Liver (tissue), 3 donors: Measurements from ENCODE around the gene FBXL4.

Source experiments
- ATF3 ChIP-seq: IDR thresholded peaks from 2 replicates; pipeline ENCODE4 v1.6.1; 2016; ENCODE audit warnings: antibody characterized with exemption
- EGR1 ChIP-seq, 2 donors: IDR thresholded peaks; 2 replicates each; pipeline ENCODE4 v1.6.1; 2016 to 2018; ENCODE audit warnings: antibody characterized with exemption in 2 of 2, low read depth in 2 of 2
- FOXA1 ChIP-seq: IDR thresholded peaks from 2 replicates; pipeline ENCODE4 v1.6.1; 2016; ENCODE audit warnings: antibody characterized with exemption
- GABPA ChIP-seq, 2 donors: IDR thresholded peaks in 1 of 2; conservative IDR thresholded peaks in 1 of 2; 2 replicates each; pipeline ENCODE4 v1.6.1; 2016; ENCODE audit warnings: antibody characterized with exemption in 2 of 2, mild to moderate bottlenecking in 1 of 2, moderate library complexity in 1 of 2
- JUND ChIP-seq, 2 donors: IDR thresholded peaks; 2 replicates each; pipeline ENCODE4 v1.6.1; 2016; ENCODE audit warnings: antibody characterized with exemption in 2 of 2
- RAD21 ChIP-seq, 2 donors: IDR thresholded peaks; 2 replicates each; pipeline ENCODE4 v1.6.1; 2016; ENCODE audit warnings: antibody characterized with exemption in 2 of 2, mild to moderate bottlenecking in 2 of 2
- SP1 ChIP-seq: IDR thresholded peaks from 2 replicates; pipeline ENCODE4 v1.6.1; 2018; ENCODE audit warnings: antibody characterized with exemption, mild to moderate bottlenecking
- TAF1 ChIP-seq: conservative IDR thresholded peaks from 2 replicates; pipeline ENCODE4 v1.6.1; 2016; ENCODE audit warnings: antibody characterized with exemption, mild to moderate bottlenecking
- TF ChIP-seq, protein P1 (sequence below): fragments of 150-350 bp; IDR thresholded peaks from 2 replicates; pipeline ENCODE4 v1.5.1; 2017; ENCODE audit warnings: improper control_type of control experiment, low read depth, low read length; ENCODE audit not compliant: missing input control
- donor health status: healthy.
- donor health status: healthy.

DNA sequence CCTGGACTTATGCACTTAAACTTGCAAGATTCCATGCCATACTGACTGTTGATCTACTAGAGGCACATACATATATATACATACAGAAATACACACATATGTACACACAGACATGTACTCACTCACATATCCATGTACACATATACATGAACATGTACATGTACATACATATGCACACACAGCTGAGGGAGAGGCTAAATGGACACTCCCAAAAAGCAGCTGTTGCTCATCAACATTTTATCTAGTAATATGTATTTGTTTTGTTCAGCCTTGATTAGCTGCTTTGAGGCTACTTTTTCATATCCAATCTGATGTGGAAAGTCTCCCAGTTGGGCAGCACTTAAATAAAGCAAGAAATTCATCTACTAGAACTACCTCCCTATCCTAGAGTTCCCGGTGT, 33.7 kb upstream of the FBXL4 start:
- TF ChIP-seq TAF1 (no peak), JUND (IDR thresholded peaks at IDR 0.05) (no peak), FOXA1 (no peak), SP1 (no peak), ATF3 (no peak), GABPA (IDR thresholded peaks at IDR 0.05 in 1 of 2, conservative IDR thresholded peaks at IDR 0.05 in 1 of 2) (no peak), RAD21 (IDR thresholded peaks at IDR 0.05) (no peak), EGR1 (IDR thresholded peaks at IDR 0.05; ENCODE audit: low read depth in 2 of 2) (no peak)
- TF ChIP-seq, protein P1, sequence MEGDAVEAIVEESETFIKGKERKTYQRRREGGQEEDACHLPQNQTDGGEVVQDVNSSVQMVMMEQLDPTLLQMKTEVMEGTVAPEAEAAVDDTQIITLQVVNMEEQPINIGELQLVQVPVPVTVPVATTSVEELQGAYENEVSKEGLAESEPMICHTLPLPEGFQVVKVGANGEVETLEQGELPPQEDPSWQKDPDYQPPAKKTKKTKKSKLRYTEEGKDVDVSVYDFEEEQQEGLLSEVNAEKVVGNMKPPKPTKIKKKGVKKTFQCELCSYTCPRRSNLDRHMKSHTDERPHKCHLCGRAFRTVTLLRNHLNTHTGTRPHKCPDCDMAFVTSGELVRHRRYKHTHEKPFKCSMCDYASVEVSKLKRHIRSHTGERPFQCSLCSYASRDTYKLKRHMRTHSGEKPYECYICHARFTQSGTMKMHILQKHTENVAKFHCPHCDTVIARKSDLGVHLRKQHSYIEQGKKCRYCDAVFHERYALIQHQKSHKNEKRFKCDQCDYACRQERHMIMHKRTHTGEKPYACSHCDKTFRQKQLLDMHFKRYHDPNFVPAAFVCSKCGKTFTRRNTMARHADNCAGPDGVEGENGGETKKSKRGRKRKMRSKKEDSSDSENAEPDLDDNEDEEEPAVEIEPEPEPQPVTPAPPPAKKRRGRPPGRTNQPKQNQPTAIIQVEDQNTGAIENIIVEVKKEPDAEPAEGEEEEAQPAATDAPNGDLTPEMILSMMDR: no peak
